Measurements from ENCODE around the gene SH2D6.
A peak's percentile ranks its signal among the peaks of the same experiment; 100 is the strongest.
"Not testable (repeated sequence)": the region's sequence is repeated elsewhere in the genome, so short reads cannot be mapped to it uniquely, and the experiment has no call there.

SH2D6 gene

DNA sequence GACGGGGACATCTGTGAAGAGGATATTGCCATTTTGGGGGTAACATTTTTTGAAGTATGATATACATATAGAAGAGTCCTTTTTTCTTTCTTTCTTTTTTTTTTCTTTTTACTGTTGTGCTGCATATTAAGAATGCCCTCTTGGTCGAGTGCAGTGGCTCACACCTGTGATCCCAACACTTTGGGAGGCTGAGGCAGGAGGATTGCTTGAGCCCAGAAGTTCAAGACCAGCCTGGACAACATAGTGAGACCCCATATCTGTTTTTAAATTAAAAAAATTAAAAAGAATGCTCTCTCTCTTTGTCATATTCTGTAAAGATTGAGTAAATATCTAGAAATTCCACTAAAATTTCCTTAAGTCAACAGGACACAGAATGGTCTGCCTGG is 3.6 kb downstream of the SH2D6 start:
- no peak for DNase-seq (ENCODE audit: low spot score)

DNA sequence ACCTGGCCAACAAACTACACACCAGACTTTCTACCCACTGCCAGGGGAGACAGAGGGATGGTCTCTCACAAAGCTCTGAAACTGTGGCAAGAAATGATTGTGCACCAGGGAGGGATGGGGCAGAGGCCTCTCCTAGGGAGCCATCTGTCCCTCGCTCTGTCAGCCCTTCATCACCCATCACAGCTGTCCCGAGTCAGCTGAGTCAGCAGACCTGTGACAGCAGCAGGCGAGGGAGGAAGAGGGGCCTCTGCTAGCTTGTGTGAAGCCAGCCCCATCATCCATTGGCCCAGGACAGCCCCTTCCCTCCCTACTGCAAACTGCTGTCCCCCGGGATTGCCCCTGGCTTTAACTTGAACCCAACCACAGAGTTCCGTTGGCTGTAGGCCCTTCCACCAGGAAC is 5.0 kb downstream of the SH2D6 start:
- DNase-seq (ENCODE audit: low spot score): no peak

DNA sequence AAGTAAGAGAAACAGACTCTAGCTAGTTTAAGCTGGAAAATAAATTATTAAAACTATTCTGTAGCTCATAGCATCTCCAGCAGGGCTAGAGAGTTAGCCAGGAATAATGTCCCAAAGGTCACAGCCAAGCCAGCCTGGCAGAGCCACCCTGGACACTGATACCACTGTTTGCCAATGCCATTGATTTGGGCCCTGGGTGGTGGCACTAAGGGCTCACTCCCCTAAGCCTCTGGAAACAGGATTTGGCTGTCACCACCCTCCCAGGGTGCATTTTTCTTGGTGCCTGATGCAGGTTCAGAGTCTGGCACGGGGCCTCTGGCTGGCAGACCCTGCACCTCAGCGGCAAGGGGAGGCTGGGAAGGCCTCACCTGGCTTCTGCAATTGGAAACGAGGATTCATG is 7.1 kb downstream of the SH2D6 start:
- DNase-seq (ENCODE audit: low spot score): no peak

DNA sequence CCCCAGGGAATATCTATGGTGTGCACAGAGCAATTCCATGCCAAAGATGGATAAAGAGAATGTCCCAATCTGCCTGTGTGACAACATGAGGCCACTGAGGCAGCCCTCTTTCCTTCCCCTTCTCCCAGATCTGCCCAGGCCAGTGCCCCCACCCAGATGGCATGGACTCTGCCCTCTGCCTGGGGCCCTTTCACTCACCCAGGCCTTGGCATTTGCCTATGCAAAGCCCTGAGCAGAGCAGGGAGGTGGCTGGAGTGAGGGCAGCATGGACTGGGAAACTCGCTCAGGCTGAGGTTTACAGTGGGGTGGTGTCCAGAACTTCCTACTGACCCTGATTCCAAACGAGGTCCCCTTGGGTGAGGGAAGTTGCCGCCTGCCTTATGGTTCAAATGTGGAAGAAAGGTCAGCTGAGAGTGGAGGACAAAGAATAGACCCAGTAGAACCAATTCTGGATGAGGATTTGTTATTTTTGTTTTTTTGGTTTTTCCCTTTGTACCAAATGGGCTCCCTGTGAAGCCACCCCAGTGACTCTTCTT is 8.9 kb downstream of the SH2D6 start:
- DNase-seq (ENCODE audit: low spot score): no peak

DNA sequence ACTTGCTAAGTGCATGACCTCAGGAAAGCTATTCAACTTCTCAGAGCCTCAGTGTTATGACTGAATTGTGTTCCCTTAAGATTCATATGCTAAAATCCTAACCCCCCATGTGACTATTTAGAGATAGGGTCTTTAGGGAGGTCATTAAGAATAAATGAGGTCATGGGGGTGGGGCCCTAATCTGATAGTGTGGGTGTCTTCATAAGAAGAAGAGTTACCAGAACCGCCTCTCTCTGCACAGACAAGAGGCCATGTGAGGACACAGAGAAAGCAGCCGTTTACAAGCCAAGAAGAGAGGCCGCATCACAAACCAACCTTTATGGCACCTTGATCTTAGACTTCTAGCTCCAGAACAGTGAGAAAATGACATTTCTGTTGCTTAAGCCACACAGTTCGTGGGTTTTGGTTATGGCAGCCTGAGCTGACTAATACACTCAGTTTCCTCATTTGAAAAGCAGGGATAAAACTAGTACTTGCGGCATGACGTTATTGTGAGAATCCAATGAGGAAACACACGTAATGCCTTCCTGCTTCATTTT is 9.9 kb downstream of the SH2D6 start:
- DNase-seq (ENCODE audit: low spot score): no peak

DNA sequence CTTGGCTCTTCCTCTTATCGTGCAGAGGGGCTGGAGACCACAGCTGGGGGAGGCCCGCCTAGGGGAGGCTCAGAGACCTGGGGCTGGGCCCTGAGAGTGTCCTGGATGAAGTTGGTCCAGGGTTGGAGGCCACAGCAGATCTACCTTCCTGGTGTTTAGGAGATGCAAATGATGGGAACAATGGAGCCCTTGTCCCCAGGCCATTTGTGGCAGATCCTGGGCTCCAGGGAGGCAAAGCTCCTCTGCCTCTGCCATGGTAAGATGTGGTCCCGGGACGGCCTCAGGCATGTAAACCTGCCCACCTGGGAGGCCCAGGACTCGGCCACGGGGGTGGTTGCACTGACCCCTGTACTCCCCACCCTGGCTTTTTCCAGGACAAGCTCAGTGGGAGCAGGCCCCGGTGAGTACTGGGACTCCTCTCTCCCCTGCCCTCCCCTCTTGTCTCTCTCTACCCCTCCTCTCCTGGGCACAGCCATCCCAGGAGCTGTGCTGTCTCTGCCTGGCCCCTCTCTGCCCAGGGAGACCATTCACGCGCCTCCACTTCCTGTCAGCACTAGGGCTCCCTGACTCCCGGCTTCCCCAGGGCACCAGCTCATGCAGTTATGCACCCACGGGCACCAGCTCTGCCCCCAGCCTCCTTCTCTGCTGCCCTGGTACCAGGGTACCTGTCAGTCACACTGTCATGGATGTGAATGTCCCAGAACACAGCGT is 10.9 kb downstream of the SH2D6 start:
- no peak for DNase-seq (ENCODE audit: low spot score)

DNA sequence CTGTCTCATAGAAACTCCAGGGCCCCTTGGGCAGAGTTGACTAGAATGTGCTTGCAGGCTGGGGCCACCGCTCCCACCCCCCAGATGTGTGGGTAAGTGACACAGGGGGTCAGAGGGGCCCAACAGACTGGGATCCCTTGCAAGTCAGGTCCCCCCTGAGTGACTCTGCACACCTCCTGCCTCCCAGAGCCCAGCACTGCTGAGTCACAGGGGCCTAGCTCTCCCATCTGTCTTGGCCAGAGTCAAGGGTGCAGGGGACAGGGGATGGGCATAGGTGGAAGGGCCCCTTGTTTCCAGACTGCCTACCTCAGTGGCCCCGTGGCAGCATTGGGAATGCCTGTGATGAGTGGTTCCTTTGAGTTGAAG is 11.4 kb downstream of the SH2D6 start:
- DNase-seq (ENCODE audit: low spot score): no peak

DNA sequence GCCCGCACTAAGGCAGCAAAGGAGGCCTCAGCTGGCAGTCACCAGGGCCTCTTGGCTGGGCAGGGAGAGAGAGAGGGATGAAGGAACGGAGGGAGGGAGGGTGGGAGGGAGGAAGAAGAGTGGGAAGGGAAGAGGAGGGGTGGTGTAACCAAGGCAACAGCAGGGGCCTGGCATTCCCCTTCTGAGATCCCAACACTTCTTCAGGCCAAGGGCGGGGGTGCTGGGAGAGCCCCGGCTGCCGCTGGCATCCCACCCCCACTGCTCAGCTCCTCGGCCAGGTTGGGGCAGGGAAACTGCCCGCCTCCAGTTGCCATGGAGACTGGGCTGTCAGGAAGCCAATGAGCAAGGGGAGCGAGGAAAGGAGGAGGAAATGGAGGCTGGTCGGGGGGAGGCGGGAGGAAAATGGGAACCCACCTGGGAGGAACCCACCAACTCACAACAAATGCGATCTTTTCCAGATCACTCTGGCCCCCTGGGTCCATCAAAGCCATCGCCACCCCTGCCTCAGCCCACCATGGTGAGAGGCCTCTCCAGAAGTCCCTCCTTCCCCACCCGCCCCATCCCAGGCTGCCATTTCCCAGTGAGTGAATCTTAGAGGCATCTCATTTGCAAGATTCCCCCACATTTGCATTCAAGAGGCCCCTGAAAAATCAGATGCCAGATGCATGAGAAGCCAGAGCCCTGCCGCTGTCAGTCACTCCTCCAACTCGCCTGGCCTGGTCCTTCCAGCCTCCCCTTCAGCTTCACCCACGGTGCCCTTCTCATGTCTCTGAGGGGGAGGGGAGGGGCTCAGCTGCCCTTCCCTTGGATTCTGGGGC is 12.4 kb downstream of the SH2D6 start:
- DNase-seq (ENCODE audit: low spot score): peak; percentile 86

DNA sequence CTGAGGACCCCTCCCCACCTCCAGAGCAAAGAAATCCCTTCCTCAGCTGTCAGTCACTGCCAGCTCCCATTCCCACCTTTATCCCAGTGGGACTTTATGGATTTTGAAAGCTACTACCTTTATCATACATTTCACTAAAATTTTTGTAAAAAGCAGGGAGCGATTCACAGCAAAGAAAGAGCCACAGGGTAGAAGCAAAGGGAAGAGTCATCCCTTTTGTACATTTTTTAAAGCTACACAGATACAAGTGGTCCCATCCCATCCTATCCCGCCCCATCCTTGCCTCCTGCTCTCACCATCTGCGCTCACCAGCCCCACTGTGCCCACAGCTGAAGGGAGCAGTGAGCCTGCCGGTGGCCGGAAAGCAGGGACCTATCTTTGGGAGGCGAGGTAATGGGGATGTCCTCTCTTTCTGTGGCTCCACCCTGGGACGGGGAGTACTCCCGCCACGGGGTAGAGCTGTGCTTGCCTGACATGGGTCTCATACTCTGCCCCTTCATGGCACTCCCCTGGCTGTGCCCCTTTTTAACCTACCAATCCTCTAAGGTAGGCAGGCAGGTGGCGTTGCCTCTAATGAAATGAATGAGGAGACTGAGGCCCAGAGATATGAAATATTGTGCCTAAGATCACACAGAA is 13.2 kb downstream of the SH2D6 start:
- no peak for DNase-seq (ENCODE audit: low spot score)

DNA sequence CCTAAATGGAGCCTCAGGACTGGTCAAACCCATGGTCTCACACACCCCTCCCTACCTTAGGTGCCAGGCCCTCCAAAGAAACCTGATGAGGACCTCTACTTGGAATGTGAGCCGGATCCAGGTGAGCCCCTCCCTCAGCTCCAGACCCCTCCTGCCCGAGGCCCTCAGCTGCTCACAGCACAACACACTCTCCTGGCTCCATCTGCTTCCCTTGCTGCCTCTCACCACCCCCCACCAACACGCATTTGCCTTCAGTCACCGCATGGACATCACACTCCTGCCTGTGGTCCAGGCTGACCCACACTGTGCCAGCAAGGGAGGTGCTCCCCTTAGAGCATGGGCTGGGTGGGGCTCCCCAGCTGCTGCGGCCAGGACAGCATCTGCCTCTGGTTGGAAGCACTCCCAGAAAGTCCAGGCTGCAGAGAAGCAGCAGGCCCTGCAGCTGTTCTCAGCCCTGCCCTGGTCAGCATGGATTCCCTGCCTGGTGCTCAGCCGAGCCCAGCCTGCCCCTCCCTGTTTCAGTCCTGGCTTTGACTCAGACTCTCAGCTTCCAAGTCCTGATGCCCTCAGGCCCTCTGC is 15.1 kb downstream of the SH2D6 start:
- DNase-seq (ENCODE audit: low spot score): peak; percentile 97

DNA sequence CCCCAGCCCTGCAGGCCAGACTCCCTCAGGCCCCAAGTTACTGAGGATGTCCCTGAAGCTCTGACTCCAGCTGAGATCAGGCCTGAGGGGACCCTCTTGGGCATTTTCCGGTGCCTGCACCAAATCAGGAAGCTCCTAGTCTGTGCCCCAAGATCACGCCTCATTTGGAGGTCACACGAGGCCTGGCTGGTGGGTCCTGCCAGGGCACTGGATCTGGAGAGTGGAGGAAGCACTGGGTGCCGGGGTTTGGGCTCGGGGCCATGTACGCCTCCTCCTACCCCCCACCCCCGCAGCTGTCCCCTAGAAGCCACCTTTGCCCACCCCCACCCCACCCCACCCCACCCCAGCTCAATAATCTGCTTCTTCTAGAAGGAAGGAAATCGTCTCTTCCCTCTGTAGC is 16.2 kb downstream of the SH2D6 start:
- DNase-seq (ENCODE audit: low spot score): no peak

DNA sequence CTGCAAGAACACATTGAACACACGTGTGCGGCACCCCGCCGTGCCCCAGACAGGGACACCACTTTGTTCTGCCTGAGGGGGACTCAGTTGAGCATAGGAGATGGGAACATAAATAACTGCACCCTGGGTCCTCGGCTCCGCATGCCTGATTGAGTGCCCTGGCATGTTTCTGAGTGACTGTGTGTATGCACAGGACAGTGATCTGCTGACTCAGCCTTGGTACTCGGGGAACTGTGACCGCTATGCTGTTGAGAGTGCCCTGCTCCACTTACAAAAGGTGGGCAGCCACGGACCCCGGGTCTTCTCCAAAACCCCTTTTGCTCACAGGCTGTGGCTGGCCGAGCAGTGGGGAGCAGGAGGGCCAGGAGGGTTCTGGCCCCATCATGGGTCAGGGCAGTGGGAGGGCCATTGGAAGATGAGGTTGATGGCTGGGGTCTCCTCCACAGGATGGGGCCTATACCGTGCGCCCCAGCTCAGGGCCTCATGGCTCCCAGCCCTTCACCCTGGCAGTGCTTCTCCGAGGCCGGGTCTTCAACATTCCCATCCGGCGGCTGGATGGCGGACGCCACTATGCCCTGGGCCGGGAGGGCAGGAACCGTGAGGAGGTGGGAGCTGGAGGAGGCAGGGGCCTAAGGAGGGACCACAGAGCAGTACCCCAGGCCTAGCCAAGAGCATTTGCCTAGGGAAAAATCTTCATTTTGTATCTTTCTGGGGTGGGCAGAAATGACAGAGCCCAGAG is 16.9 kb downstream of the SH2D6 start:
- DNase-seq (ENCODE audit: low spot score): no peak

DNA sequence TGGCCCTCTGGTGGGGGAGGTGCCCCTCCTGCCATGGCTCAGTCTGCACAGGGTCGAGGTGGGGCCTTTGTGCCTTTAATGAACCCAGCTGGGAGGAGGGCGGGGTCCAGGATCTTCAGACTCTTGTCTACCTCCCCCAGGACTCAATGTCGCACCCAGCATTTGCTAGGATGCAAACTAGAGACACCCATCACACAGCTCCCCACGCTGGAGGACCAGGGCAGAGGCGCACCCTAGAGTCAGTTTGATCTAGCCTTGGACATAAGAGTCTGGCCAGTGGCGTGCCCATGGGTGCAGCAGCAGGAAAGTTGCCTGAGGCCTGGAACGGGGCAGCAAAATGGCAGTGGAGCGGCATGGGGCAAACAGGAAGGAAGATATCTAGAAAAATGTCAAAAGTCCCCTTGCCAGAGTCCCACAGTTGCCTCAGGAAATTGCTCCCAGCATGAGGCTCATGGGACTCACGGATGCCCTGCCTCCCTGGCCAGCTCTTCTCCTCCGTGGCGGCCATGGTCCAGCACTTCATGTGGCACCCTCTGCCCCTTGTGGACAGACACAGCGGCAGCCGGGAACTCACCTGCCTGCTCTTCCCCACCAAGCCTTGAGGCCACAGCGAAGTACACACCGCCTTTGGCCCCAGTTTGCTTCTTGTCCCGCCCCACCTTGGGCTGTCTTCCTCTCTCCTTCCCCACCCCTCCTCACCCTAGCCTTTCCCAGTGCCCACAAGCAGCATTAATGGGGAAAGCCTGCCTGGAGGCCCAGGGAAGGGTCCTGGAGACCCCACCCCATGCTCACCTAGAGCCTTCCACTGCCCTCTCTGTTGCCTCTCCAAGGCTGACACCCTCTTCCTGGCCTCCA is 17.7 kb downstream of the SH2D6 start:
- no peak for DNase-seq (ENCODE audit: low spot score)

DNA sequence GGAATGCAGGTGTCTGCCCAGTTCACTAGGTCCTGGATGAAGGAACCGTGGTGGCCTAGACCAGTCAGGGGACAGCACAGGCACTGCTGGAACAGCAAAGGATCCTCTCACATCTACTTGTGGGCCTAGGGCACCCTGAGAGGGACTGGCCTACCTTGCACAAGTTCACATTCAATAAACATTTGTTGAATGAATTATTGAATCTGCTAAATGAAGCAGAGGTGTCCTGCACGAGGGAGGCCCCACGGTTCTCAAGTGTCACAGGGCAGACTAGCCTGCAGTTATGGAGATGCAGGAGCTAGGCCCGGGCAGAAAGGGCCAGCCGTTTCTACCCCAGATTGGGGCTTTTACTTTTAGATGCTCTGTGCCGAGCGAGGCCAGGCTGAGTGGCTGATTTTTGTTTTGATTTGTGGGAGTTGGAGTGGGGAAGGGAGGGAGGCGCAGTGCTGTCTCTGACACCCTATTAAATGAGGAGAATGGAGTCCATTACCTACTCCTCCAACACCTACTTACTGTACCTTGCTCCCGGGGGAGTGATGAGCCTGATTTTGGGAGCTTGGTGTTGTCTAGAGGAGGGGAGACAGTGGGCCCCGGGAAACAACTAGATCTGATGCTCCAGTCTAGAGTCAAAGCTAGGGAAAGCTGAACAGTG is 18.4 kb downstream of the SH2D6 start:
- DNase-seq (ENCODE audit: low spot score): no peak

DNA sequence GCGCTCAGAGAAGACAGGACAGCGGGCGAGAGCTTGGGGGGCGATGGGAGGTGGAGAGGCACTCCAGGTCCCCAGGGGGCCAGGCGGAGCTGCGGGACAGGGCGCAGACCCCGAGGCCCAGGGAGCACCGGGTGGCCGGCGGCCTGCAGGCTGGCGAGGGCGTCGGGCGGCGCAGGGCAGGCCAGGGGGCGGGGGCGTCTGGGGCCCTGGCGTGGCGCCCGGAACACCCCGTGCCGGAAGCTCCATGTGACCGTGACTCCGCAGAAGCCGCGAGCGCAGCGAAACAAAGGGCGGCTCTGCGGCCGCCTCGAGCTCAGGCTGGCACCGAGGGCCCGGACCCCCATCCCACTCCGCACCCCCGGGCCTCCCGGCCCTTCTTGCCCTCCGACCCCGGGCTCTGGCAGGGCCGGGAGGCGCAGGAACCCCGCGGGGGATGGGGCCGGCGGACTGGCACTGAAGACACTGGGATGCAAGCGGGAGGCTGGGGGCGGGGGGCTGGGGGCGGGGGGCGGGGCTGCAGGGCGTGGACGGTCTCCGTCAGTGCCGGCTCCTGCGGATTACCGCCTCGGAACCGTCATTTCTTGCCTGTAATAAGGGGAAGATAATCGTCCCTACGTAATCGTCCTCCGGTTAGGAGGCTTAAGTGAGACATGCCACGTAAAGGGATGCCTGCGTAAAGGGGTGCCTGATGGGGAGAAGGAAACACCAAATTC is 19.1 kb downstream of the SH2D6 start:
- peak; percentile 91 for DNase-seq (ENCODE audit: low spot score)

DNA sequence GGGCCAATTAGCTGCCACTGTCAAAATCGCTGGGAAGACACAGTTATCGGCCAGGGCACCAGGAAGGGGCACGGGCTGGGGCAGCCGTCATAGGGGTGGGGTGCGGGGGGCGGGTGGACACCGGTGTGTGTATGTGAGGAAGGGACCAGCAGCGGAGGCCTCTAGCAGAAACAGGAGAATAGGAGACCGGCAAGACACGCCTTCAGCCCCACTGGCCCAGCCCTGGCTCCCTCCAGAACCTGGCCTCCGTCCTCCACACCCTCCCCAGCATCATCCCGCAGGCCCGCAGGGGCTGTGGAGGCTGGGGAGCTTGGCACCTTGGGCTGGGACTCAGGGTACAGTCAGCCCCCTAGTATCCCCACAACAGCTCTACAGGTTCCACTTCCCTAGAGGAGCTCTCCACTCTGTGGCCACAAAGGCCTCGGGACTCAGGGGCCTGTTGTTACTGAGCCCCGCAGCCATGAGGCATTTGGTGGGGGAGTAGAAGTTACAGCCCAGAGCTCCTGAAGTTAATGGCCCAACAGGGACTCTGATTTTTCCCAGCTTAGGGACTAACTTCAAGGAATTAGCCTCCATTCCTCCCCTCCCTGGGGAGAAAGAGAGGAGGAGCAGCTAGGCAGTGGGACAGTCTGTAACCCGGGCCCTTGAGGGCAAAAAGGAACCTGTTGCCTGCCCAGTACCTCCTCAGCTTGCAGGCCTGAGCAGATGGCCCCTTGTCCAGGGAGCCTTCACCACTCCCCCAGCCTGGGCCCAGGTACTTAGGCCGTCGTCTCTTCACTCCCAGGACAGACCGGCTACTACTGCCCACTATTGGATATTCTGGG is 19.9 kb downstream of the SH2D6 start:
- no peak for DNase-seq (ENCODE audit: low spot score)

DNA sequence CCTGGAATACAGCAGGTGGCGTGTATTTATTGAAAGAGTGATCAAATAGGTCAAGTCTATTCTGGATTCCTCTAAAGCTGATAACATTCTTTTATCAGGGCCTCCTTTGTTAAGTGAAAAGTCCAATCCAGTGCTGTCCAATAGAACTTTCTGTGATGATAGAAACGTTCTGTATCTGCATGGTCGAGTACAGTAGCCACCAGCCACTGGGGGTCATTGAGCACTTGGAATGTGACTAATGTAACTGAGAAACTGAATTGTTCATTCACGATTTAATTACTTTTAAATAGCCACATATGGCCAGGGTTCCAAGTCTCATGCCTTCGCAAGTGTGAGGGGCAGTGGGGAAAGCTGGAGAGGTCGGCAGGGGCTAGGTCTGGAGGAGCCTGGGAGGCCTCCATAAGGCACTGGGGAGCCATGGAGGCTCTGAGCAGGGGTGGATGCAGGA is 20.5 kb downstream of the SH2D6 start:
- DNase-seq (ENCODE audit: low spot score): no peak

DNA sequence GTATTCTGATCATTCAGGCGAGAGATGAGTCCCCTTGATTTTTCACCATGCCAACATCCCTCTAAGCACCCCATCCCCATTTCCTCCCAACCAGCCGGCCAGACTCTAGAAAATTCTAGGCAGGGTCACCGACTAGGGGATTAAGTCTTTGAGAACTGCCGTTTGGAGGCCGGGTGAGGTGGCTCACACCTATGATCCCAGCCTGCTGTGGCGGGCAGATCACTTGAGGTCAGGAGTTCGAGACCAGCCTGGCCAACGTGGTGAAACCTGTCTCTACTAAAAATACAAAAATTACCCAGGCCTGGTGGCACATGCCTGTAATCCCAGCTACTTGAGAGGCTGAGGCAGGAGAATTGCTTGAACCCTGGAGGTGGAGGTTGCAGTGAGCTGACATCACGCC is 21.1 kb downstream of the SH2D6 start:
- not testable (repeated sequence) for DNase-seq (ENCODE audit: low spot score)

Measured in globus pallidus (tissue), 1 donor.